Ascending aorta (tissue), 2 donors: ENCODE measurements around the gene ANKMY2. TPM values are rescaled to one million over a fixed set of nuclear protein-coding genes. Genes with fewer than 3 reads are reported as not detected.

ENCODE experiments used
- DNase-seq, 2 donors: peaks; one replicate each; pipeline ENCODE4 v3.0.0-alpha.2; 2019; ENCODE audit warnings: low spot score in 2 of 2
- H3K27ac ChIP-seq, 2 donors: fragments of 200-600 bp; sonication (generic); one replicate each; pipeline ENCODE4 v1.5.1; 2016 to 2017; ENCODE audit warnings: mild to moderate bottlenecking in 1 of 2
- H3K27me3 ChIP-seq: fragments of 200-600 bp; sonication (generic); one replicate; pipeline ENCODE4 v1.5.1; 2017
- H3K36me3 ChIP-seq, 2 donors: fragments of 200-600 bp; sonication (generic); one replicate each; pipeline ENCODE4 v1.5.1; 2016
- H3K4me1 ChIP-seq, 2 donors: fragments of 200-600 bp; sonication (generic); one replicate each; pipeline ENCODE4 v1.5.1; 2016 to 2017; ENCODE audit warnings: mild to moderate bottlenecking in 1 of 2
- H3K4me3 ChIP-seq, 2 donors: fragments of 200-600 bp; sonication (generic); one replicate each; pipeline ENCODE4 v1.5.1; 2016 to 2017; ENCODE audit warnings: mild to moderate bottlenecking in 1 of 2
- H3K9me3 ChIP-seq, 2 donors: fragments of 200-600 bp; sonication (generic); one replicate each; pipeline ENCODE4 v1.5.1; 2016
- intact Hi-C: fragments of 100-400 bp; cut with DNase I; formaldehyde crosslinking; loops from one replicate; pipeline ENCODE4 v1.15.1; 2023
- total RNA-seq: library from RNA; depleted of rRNA; stranded (reverse); fragments of >200 nt; gene quantifications from one replicate; pipeline ENCODE4 v1.1.0, GENCODE V29; 2016
- TF ChIP-seq, protein P1 (sequence below), 3 experiments: fragments of 200-600 bp in 2 of 3; fragments of 450-650 bp in 1 of 3; sonication (generic) in 2 of 3; IDR thresholded peaks; one replicate each; pipeline ENCODE4 v1.5.1; 2016 to 2019; ENCODE audit warnings: antibody characterized with exemption in 3 of 3, mild to moderate bottlenecking in 1 of 3, moderate library complexity in 1 of 3

Gene ANKMY2
- total RNA-seq, 1 donor from 2014 or later, result 11.2 TPM

- H3K4me3 ChIP-seq, result no peak overlapping the region
- H3K36me3 ChIP-seq, result no peaks in the 10 kb centered on the region
- no peaks in the 10 kb centered on the region for H3K27me3 ChIP-seq
- DNase-seq, result no peak
- TF ChIP-seq, protein P1, sequence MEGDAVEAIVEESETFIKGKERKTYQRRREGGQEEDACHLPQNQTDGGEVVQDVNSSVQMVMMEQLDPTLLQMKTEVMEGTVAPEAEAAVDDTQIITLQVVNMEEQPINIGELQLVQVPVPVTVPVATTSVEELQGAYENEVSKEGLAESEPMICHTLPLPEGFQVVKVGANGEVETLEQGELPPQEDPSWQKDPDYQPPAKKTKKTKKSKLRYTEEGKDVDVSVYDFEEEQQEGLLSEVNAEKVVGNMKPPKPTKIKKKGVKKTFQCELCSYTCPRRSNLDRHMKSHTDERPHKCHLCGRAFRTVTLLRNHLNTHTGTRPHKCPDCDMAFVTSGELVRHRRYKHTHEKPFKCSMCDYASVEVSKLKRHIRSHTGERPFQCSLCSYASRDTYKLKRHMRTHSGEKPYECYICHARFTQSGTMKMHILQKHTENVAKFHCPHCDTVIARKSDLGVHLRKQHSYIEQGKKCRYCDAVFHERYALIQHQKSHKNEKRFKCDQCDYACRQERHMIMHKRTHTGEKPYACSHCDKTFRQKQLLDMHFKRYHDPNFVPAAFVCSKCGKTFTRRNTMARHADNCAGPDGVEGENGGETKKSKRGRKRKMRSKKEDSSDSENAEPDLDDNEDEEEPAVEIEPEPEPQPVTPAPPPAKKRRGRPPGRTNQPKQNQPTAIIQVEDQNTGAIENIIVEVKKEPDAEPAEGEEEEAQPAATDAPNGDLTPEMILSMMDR (IDR thresholded peaks at IDR 0.05), result no peak
- H3K27ac ChIP-seq, result no peak overlapping the region
- intact Hi-C loops, result no loop called here
- no peaks in the 10 kb centered on the region for H3K4me1 ChIP-seq
- H3K9me3 ChIP-seq, result no peaks in the 10 kb centered on the region
Observed at GRCh38 chr7:16655394-16655793, 9.8 kb upstream of the ANKMY2 start.

DNA sequence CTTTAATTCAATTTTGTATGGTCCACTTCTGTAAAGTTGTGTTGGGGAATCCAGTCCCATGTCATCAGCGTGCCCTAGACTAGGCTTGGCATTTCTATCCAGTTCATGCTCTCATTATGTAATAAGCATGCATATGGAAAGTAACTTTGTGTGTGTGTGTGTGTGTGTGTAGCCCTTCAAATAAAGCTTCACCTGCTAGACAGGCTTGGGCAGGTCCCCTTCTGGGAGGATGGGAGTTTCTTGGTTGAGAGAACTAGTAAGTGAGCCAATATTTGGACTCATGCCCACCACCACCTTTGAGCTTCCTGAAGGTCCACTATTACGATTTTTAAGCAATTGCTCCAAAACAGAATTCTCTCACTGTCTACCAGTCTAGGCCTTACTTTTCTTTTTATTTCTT, 7.3 kb upstream of the ANKMY2 start:
- no peak overlapping the region for H3K4me3 ChIP-seq
- TF ChIP-seq, protein P1 (IDR thresholded peaks at IDR 0.05), result no peak

GRCh38 chr7:16652240-16652583, 6.7 kb upstream of the ANKMY2 start:
- H3K36me3 ChIP-seq, result no peaks in the 10 kb centered on the region
- no peaks in the 10 kb centered on the region for H3K27me3 ChIP-seq
- H3K27ac ChIP-seq, result no peak overlapping the region
- no peaks in the 10 kb centered on the region for H3K9me3 ChIP-seq
- intact Hi-C loops, result no loop called here
- no peak for DNase-seq
- H3K4me3 ChIP-seq, result no peak overlapping the region
- H3K4me1 ChIP-seq, result peaks cover 0 to 4% of the 10 kb centered on the region in 2 donors
- TF ChIP-seq, protein P1 (IDR thresholded peaks at IDR 0.05), result no peak

More for the DNA sequence above, 7.3 kb upstream of the ANKMY2 start:
- H3K27me3 ChIP-seq, result no peaks in the 10 kb centered on the region
- H3K36me3 ChIP-seq, result no peaks in the 10 kb centered on the region
- intact Hi-C loops, result no loop called here
- H3K4me1 ChIP-seq, result peaks cover 0 to 4% of the 10 kb centered on the region in 2 donors
- H3K27ac ChIP-seq, result no peak overlapping the region
- no peaks in the 10 kb centered on the region for H3K9me3 ChIP-seq
- no peak for DNase-seq

DNA sequence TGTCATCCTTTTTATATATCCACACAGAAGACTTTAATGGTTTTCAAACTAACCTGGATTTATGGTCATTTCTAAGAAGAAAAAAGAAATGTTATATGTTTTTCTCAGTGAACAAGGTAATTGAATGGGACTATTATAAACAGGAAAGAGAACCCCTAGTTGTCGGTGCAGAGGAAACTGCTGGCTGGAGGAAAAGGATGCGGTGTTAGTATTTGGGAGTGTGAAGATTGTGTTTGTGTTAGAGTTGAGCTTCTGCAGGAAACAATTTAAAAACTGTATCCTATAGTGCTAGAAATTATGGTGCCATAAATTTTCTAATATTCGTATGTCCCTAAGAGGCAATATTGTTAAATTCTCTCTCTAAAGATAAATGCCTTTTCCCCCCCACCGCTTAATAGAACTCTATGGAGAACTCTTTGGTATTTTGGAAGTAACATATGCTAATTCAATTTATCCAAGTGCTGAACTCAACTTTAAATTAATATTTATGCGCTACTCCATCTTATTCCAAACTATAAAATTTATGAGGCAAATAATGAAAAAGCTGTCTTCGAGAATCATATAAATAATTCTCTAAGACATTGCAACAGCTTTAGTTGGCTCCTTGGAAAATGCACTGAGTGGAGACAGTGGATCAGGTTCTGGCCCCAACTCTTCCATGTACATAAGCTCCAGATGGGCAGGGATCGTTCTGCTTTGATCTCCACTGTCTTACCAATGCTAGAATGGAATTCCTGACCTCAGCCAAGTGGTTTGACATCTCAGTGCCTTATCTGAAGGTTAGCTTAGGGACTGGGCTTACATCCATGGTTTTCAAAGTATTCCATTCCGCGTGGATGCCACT, 6.1 kb upstream of the ANKMY2 start:
- H3K27ac ChIP-seq, result no peak overlapping the region
- no peaks in the 10 kb centered on the region for H3K36me3 ChIP-seq
- no peaks in the 10 kb centered on the region for H3K9me3 ChIP-seq
- peaks cover 0 to 4% of the 10 kb centered on the region in 2 donors for H3K4me1 ChIP-seq
- no peaks in the 10 kb centered on the region for H3K27me3 ChIP-seq
- TF ChIP-seq, protein P1 (IDR thresholded peaks at IDR 0.05), result no peak
- DNase-seq, result no peak
- H3K4me3 ChIP-seq, result no peak overlapping the region
- intact Hi-C loops, result no loop called here

GRCh38 chr7:16650266-16650665, 4.7 kb upstream of the ANKMY2 start:
- H3K27me3 ChIP-seq, result no peaks in the 10 kb centered on the region
- no peaks in the 10 kb centered on the region for H3K9me3 ChIP-seq
- H3K4me1 ChIP-seq, result peaks cover 0 to 4% of the 10 kb centered on the region in 2 donors
- no peak overlapping the region for H3K4me3 ChIP-seq
- intact Hi-C loops, result no loop called here
- H3K36me3 ChIP-seq, result no peaks in the 10 kb centered on the region
- DNase-seq, result no peak
- TF ChIP-seq, protein P1 (IDR thresholded peaks at IDR 0.05), result no peak
- no peak overlapping the region for H3K27ac ChIP-seq
